H1 (cell line): ENCODE results near the gene LTN1. TPM values are rescaled to one million over a fixed set of nuclear protein-coding genes. Genes with fewer than 3 reads are reported as not detected.

Experiments
- CBX8 ChIP-seq: fragments of 300-800, 300-1000 bp; sonication (generic); IDR thresholded peaks from 2 replicates; pipeline ENCODE4 v1.7.1; 2016; ENCODE audit warnings: low read depth, low read length, borderline replicate concordance
- RNF2 ChIP-seq: fragments of 200-900, 300-1000 bp; sonication (generic); IDR thresholded peaks from 2 replicates; pipeline ENCODE4 v1.7.1; 2016; ENCODE audit warnings: borderline replicate concordance, low read depth, mild to moderate bottlenecking, antibody characterized with exemption, low read length; ENCODE audit not compliant: poor library complexity, severe bottlenecking; ENCODE audit errors: missing control alignments
- SP1 ChIP-seq: IDR thresholded peaks from 2 replicates; pipeline ENCODE4 v1.6.1; 2011; ENCODE audit warnings: low read depth, low read length
- SP2 ChIP-seq: IDR thresholded peaks from 2 replicates; pipeline ENCODE4 v1.6.1; 2012; ENCODE audit warnings: mild to moderate bottlenecking, low read length, inconsistent platforms
- polyA plus RNA-seq, 7 experiments: library from polyadenylated mRNA; depleted of rRNA in 3 of 7; stranded (reverse) in 5 of 7; unstranded in 2 of 7; fragments of >200 nt in 5 of 7; fragments of 200-250 nt in 2 of 7; gene quantifications; 1 replicate in 5 of 7; 2 replicates in 1 of 7; 4 replicates in 1 of 7; pipeline versions ENCODE4 v1.2.1 to v1.2.3, GENCODE V29; 2011 to 2013; ENCODE audit warnings: missing spikeins in 2 of 7, mixed read lengths in 2 of 7
- total RNA-seq: library from RNA; stranded (reverse); fragmentation: NEBNext Ultra II Directional; extraction: Animal tissue kit (Norgen Biotek cat#: 25700); gene quantifications from 2 replicates; pipeline ENCODE4 v1.2.1, GENCODE V29; 2021

LTN1 gene
- total and polyA plus RNA-seq, 2 of the 8 experiments (the other 6 are each of a cell fraction or from before 2014, with no cell fraction given) = 3.2 to 23.5 TPM

DNA sequence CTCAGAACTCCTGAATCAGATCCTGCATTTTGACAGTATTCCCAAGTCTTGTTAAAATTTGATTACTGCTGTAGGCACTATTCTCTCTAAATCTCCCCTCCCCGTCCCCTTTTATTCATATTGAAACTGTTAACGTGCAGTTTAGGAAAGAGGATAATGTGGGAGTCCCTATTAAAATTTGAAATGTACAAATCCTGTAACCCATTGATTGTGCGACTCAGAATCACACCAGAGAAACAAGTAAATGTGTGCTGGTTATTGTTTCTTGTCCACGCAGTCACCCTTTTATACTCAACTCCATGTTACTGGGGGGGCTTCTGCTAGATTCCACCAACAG is 584 bp upstream of the LTN1 start (continued):
- TF ChIP-seq CBX8 (no peak), SP2 (no peak), SP1 (no peak), RNF2 (no peak)
